NCI-H446 (cell line): ENCODE results near the gene WNK2.

Source experiments
- DNase-seq, 2 experiments: peaks; one replicate each; lab custom pipeline; 2025; lab: John Stamatoyannopoulos, UW

WNK2 gene

DNA sequence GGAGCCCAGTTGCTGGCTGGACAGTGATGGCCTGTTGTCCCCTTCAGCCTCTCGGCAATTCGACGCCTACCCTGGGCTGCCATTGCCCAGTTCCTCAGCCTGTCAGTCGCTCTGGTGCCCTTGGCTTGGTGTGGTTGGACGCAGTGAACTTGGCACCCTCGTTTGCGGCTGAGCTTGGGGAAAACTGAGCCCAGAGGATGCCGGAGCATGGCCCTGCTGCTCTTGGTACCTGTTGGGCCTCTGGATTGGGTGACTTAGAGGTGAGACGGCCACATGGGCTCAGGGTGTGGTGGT is 16.5 kb downstream of the WNK2 start:
- DNase-seq, result no peak

DNA sequence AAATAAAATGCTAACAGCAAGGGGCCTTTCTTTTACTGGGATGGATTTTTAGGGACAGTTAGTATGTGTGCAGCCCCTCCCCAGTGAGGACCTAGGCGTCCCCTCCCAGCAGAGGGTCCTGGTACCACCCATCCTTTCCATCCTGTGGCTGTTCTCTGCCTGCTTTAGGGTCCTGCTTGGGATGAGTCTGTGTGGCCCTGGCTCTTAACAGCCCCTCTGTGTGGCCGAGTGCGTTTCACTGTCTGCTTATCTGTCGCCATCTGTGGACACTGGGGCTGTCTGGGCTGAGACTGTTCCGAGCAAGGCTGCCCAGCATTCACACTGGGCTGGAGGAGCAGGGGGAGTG is 17.0 kb downstream of the WNK2 start:
- DNase-seq, result no peak

DNA sequence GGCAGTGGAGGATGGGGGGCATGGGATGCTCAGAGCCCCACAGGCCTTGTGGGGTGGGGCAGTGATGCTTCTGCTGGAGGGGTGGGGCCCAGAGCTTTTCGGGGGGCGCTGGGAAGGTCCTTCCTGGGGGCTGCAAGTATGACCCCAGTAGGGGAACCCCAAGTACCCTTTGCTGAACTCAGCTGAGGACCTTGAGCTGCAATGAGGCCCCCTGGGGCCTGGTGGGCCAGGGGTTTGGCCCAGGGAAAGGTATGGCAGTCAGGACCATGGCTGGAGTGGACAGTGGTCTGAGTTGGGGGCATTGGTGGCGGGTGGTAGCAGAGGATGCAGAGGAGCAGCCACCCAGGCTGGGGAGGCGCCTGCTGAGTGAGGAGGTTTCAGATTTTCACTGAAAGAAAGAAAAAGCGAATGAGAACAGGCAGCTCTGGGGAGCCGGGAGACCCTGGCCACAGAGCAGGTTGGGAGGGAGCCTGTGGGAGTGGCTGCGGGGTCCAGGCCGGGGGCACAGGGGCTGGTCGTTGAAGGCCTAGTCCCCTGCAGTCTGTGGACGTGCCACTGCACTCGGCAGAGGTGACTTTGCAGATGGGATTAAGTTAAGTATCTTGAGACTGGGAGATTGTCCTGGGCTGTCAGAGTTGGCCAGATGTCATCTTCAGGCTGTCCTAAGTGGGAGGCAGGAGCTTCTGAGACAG is 19.2 kb downstream of the WNK2 start:
- DNase-seq, result no peak

DNA sequence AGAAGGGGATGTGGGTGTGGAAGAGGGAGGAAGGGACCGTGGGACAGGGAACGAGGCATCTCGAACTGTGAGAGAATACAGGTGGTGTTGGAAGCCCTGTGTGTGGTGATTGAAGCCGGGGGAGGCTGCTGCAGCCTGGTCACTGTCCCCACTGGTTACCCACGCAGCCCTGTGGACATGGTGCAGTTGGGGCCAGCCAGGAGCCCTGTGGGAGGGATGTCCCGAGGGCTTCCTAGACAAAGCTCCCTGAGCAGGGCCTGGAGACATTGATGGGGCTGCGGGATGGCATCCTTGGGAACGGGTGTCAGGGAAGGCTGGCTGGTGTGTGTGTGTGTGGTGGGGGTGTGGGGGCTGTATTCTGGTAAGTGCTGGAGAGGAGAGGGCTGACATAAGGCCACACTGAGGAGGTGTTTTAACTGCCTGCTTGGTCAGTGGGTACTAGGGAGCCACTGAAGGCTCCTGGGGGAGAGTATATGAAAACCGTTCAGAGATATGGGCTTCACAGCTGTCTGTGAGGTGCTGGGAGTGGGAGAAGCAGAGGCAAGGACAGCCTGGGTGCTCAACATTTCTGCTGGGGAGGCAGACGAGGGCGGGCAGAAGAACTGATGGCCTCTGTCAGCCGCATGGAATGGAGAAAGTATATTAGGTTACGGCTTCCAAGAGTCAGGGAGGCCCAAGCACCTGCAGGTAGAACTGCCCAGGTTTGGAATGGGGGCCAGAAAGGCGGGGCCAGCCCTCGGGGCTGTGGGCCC is 20.0 kb downstream of the WNK2 start:
- DNase-seq, result no peak

DNA sequence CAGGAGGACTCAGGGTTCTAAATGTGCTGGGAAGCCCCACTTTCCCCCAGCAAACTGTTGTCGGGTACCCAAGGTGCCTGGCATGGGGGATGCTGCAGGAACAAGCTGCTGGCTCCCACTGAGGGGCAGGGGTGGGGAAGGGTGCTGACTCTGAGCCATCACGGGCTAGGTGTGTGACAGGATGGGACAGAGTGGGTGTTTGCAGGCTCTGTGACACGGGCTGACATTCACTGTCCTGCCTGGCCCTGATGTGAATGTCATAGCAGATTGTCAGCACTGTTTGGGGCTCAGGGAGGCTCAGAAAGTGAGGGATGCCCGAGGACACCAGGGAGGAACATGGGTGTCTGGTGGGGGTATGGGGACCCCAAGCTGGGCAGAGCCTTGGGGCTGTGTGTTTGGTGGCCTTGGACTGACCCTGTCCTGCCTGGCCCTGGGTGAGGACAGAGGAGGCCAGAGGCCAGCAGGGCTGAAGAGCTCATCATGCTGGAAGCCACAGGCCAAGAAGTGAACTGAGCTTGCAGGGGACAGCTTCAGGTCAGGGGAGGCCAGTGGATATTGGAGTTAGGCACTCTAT is 20.6 kb downstream of the WNK2 start:
- no peak for DNase-seq

DNA sequence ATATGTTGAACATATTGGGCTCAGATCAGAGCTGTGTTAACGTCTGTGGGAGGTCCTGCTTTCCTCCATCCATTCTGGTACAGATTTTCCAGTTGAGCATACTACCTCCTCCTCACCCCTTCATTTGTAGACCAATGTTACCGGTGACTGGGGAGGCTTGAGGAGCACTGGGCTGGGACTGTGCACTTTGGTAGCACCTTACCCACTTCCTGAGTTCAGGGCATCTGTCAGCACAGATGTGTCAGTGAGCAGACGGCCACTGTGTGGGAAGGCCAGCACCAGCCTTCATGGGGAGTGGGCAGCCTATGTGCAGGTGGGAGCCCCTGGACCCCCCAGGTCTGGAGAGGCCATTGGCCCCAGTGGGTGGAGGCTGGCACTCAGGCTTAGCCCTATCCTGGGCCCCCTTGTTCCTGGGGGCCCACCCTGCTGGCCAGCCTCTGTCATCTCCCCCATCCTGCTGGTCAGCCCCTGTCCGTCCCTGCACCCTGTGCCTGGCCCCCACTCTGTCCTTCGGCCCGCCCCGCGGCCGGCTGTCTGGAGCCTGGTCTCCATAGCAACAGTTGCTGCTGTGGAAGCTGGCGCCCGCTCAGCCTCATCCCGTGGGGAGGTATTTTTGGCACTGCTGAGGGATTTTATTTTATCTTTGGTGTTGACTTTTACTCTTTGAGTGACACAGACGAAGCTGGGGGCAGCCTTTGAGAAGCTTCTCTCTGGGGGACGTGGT is 21.3 kb downstream of the WNK2 start:
- peak in 1 of 2 experiments; percentile 59 for DNase-seq

DNA sequence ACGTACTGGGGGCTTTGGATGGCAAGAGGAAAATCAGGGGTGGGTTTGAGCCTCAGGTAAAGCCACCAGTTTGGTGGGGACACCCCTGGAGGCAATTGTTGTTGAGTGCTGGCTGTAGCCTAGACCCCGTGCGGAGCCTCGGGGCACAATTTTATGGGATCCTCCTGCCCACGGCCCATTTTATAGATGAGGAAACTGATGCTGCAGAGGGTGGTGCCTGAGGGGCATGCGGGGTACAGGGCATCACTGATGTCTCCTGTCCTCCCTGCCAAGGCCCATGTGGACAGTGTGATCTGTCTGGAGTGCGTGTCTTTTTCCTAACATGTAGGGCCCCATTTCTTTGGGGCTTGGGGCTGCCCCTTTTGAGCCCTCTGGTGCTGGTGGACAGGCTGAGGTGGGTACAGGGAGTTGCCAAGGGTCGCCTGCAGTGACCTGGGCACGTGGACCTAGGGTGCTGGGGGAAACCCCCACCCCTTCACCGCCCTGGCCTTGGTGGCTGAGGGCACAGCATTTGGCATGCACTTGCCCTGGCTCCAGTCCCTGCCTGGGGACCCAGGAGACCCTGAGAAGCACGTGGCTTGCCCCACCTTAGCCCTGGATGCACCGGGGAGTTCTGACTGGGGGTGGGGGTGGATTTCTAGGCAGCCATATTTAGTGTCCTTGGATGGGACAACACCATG is 22.1 kb downstream of the WNK2 start:
- no peak for DNase-seq

DNA sequence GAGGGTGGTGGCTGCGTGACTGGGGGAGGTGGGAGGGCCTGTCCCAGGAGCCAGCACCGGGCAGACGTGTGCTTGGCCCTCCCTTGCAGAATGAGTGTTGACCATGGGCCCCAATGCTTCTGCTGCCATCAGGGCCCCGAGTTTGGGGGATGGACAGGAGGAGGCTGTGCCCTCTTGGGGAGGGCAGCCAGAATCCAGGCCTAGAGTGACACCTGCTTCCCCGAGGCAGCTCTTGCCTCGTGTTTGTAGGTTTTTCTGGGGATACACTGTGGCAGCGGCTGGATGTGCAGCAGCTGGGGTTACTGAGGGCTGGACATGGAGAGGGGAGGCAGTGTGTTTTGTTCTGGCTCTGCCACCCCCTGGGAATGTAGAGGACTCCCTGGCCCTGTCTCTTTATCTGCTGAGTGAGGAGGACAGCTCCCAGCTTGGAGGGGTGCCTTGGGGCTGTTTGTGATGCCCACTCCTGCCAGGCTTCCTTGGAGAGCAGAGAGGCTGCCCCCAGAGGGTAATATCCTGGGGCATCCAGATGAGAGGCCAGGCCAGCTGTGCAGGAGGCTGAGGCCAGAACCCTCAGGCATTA is 22.7 kb downstream of the WNK2 start:
- DNase-seq, result no peak

DNA sequence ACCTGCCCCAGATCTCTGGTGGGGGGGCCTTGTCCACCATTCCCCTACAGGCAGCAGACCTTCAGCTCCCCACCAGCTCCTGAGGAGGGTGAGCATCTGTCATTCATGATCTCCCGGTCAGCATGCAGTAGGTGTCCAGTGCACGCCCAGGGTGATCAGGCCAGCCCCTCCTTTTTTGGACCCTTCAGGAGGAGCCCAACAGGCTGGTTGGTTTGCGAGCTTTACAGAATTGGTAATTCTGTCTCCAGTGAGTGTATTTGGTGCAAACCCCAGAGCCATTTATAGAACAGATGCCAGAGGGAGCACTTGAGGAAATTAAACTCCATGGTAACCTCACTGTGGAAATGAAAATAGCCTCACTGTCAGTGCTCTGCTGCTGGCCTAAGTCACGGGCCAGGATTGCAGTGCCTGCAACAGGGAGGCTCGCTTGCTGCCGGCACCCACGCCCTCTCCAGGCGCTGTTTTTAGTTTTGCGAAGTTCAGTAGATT is 23.4 kb downstream of the WNK2 start:
- DNase-seq, result peak; percentile 52 to 54

DNA sequence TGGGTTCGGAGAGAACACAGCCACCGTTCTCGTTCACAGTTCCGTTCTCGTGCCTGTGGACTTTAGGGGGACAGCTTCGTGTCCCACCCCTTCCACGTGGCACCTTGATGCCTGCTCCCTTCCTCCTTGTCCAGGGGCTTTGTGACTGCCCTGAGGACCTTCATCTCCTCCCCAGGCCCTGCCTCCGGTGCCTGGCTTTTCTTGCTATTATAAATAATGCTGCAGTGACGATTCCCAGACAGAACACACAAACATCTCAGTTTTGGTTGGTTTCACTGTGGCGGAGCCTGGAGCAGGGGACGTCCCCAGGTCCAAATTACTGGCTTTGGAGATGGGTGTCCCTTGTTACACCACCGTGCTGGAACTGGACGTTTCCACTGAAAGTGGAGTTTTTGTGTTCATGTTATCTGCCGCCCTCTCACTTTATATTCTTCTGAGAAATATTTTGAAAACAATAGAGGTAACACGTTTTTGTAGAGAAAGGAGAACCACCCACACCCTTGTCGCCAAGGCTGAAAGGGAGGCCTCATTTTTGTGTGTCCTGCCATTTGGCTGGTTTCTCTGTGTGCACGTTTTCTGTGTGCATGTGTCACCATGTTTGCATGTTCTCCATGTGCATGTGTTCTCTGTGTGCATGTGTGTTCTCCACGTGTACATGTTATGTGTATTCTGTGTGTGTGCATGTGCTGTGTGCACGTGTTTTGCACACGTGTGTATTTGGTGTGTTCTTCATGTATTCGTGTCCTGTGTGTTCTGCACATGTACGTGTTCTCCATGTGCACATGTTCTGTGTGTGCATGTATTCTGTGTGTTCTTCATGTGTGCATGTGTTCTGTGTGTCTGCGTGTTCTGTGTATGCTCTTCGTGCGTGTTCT is 24.2 kb downstream of the WNK2 start:
- no peak for DNase-seq

DNA sequence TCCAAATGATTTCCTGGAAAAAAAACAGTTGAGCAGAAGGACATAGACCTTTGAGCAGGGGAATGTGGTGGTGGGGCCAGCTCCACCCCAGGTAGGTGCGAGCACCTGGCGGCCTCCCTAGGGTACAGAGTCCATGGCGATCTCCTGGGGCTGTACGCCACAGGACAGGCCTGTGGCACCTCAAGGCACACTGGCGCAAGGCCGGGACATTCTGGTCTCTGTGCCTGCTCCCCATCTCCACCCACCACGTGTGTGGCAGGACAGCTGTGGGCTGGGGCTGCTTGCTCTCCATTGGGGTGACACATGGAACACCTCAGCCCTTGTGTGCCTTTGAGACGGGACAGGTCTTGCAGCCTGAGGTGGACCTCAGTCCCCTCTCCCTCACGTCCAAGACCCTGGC is 25.2 kb downstream of the WNK2 start:
- no peak for DNase-seq

DNA sequence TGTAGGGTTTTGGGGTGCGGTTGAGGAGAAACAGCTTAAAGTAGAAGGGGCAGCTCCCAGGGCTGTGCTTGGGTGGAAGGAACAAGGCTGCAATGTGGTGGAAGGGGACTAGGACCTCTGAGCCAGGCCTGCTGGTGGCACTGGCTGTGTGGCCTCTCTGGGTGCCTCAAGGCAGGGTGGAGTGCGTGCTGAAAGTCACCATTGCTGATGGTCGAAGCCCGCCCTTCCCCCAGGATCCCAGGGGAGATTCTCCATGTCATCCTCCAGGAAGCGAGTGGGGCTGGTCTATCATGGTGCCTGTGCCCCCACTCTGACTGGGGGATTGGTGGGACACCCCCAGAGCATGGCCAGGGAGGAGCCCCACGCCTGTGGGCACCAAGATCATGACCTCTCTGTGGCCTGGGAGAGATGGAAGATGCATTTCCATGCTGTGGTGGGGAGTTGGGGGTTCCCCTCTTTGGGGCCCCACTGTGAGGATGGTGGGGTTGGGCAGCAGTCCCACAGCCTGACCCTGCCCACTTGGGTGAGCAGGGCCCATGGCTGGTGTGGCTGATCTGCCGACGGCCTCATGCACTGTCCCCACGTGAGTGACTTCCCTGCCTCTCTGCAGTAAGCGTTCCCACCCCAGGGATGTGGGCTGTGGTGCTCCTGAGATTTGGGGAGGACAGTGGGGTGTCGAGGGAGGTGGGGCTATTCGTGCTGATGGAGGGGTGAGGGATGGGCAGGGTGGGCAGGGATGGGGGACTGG is 25.8 kb downstream of the WNK2 start:
- no peak for DNase-seq

DNA sequence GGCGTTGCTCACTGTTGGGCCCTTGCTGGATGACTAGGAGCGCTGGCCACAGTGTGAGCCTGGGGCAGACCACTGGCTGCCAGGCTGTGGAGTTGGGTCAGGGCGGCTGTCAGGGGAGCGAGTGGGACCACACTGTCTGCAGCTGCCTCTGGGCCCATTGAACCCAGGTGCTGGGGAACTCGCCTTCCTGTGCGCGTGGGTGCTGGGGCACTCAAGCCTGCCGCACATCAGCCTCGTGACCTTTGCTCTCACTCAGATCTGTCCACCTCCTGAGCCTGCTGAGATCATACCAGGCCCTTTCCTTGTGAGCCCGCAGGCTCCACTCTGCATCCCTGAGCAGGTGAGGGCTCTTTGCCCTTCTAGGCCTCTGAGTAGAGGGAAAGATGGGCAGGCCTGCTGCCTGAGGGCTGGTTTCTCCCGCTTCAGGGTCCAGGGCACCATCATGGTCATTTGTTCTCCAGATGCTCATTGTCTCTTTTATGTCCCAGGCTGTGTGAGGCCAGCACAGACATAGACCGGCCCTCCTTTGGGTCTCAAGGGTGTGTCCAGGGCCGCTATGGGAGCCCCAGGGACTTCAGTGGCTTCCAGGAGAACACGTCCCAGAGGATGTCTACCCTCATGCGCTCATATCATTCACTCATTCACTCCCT is 26.5 kb downstream of the WNK2 start:
- no peak for DNase-seq

DNA sequence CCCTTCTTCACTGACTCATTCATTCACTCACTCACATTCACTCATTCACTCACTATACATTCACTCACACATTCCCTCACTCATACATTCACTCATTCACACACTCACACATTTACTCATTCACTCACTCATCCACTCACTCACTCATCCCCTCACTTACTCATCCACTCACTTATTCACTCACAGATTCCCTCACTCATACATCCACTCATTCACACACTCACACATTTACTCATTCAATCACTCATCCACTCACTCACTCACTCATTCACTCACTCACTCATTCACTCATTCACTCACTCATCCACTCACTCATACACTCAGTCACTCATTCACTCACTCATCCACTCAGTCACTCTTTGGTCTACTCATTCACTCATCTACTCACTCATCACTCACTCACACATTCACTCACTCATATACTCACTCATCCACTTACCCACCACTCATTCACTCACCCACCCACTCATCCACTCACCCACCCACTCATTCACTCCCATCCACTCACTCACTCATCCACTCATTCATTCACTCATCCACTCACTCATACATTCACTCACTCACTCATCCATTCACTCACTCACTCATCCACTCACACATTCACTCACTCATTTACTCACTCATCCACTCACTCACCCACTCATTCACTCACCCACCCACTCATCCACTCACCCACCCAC is 27.2 kb downstream of the WNK2 start:
- DNase-seq, result no peak

DNA sequence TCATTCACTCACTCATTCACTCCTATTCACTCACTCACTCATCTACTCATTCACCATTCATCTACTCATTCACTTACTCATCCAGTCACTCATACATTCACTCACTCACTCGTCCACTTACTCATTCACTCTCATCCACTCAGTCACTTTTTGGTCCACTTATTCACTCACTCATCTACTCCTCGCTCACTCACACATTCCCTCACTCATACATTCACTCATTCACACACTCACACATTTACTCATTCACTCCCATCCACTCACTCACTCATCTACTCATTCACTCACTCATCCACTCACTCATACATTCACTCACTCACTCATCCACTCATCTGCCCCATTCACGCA is 27.7 kb downstream of the WNK2 start:
- DNase-seq, result no peak

DNA sequence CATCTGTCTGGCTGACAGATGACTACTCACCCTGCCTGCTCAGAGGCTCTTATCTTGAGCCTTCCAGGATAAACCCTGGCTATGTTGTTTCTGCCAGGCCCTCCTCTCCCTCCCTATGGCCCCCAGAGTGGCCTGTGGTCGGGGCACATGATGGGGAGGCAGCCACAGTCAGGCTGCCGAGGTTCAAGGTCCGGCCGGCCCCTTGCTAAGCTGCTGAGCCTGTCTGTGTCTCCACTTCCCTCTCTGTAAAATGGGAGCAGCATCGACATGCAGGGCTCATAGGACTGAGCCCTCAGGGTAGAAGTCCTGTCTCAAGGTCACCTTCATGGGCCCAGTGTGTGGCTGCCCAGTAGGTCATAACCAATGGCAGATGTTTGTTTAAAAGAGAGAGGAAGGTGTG is 28.5 kb downstream of the WNK2 start:
- no peak for DNase-seq

DNA sequence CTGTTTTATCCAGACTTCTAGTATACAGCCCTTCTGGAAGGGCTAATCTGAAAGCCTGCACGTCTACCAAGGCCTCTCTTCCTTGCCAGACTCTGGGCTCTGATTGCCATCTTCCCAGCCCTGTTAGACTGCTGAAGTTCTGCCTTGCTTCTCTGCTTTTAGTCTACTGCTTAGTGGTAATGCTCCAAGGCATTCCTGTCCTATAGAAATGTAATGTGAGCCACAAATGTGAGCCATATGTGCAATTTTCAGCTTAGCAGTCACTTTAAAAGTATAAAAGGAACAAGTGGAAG is 32.1 kb downstream of the WNK2 start:
- DNase-seq, result no peak

DNA sequence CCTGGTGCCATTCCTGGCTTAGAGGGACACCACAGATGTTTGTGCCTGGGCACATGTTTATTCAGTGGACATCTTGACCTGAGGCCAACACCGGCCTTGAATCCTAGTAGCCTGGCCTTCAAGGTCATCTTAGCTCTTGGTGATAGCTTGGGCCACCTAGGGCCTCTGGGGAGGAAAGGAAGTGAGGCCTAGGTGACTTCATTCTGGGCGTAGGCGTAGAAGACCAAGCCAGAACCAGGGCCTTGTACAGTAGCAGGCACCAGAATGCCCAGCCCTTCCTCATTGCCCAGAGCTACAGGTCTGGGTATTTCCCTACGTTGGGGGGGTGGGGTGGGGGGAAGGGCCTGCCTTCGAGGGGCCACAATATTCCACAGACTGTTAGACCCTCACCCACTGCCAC is 33.8 kb downstream of the WNK2 start:
- no peak for DNase-seq

DNA sequence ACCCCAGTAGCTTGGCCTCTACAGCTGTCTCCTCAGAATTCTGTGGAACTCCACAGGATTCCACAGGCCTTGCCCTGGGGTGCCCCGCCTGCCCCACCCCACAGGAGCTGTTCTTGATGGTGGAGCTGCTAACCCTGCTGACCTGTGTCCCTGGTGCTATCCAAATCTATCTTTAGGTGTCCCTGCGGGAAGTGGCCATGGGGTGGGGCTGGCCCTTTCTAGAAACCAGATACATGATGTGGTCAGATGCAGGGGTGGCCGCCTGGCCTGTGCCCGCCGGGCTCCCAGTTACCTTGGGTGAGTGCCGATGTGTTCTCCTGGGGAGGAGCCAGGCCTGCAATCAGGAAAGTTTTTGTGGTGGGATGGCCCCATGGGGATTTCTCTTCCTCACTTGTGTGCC is 34.2 kb downstream of the WNK2 start:
- no peak for DNase-seq
